ENCODE data around the gene NKD1. TPM values are rescaled to one million over a fixed set of nuclear protein-coding genes. Genes with fewer than 3 reads are reported as not detected.
"Not testable (repeated sequence)": the region's sequence is repeated elsewhere in the genome, so short reads cannot be mapped to it uniquely, and the experiment has no call there.

NKD1 gene
- total RNA-seq, 2 experiments from 2014 or later: 0.04 to 0.06 TPM

DNA sequence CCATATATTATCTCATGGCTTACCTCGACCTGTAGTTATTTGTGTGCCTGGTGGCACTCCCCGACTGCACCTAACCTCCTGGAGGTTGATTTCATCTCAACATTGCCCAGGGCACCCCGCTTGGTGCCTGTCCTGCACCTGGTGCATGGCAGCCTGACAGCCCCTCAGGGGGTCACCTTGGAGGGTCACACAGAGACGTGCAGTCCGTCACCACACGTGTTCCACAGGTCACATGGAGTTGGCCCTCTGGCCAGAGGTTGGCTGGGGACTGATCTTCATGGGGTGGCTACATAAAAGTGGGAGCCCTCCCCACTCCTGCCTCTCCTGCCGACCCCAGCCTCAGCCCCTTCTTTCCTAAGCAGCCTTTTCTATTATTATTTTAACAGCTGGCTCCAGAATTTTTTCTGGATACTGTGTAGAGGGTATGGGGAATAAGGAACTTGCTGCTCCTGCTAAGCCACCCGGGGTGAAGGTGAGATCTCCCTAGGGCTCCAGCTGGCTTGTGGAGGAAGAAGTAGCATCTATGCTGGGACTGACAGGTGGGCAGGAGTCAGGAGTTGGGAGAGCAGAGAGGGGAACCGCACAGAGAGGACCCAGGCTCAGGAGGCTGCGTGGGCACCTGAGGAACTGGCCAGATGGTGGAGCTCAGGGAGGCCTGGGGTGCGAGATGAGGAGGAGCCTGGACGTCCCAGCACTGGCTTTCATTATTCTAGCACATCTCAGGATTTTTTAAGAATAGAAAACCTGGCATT, 12.5 kb upstream of the NKD1 start:
- Histone ChIP-seq H3K4me2 (ENCODE audit: low read length) (no peak overlapping the region), H3K9me3 (ENCODE audit: low read length) (no peaks in the 10 kb centered on the region), H3K79me2 (ENCODE audit: insufficient read depth, low read depth, low read length) (no peaks in the 10 kb centered on the region), H3K4me3 (ENCODE audit: low read depth, low read length, poor library complexity, severe bottlenecking) (no peak overlapping the region), H3K9me2 (ENCODE audit: insufficient read depth, low read length) (no peaks in the 10 kb centered on the region), H4K20me1 (ENCODE audit: insufficient read depth, low read length) (no peaks in the 10 kb centered on the region), H3K36me3 (ENCODE audit: insufficient read depth, low read length) (no peaks in the 10 kb centered on the region), H3K4me1 (ENCODE audit: insufficient read depth, low read length, poor library complexity, severe bottlenecking) (no peaks in the 10 kb centered on the region), H3K27ac (ENCODE audit: low read depth, low read length, poor library complexity, severe bottlenecking) (no peak overlapping the region), H2AFZ (ENCODE audit: low read length) (no peak overlapping the region)
- POLR2A ChIA-PET: interaction anchor here (0.7 kb wide), 1 partner anchor 633 kb away, joined by 3 read pairs; no protein-coding TSS in a partner anchor
- no peak for DNase-seq (ENCODE audit: low spot score)
- no TSS peak for BruUV-seq (replicated peaks)
- TF ChIP-seq, protein P1, sequence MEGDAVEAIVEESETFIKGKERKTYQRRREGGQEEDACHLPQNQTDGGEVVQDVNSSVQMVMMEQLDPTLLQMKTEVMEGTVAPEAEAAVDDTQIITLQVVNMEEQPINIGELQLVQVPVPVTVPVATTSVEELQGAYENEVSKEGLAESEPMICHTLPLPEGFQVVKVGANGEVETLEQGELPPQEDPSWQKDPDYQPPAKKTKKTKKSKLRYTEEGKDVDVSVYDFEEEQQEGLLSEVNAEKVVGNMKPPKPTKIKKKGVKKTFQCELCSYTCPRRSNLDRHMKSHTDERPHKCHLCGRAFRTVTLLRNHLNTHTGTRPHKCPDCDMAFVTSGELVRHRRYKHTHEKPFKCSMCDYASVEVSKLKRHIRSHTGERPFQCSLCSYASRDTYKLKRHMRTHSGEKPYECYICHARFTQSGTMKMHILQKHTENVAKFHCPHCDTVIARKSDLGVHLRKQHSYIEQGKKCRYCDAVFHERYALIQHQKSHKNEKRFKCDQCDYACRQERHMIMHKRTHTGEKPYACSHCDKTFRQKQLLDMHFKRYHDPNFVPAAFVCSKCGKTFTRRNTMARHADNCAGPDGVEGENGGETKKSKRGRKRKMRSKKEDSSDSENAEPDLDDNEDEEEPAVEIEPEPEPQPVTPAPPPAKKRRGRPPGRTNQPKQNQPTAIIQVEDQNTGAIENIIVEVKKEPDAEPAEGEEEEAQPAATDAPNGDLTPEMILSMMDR (conservative IDR thresholded peaks at IDR 0.05; ENCODE audit: low read length): no peak
- TF ChIP-seq EZH2phosphoT487 (IDR thresholded peaks at IDR 0.05; ENCODE audit: borderline replicate concordance, low read depth, low read length): no peak
- CTCF ChIA-PET (ENCODE audit: unreplicated experiment): no interaction called here
- intact Hi-C loops (cut with micrococcal nuclease; ENCODE audit: unreplicated experiment): no loop called here

DNA sequence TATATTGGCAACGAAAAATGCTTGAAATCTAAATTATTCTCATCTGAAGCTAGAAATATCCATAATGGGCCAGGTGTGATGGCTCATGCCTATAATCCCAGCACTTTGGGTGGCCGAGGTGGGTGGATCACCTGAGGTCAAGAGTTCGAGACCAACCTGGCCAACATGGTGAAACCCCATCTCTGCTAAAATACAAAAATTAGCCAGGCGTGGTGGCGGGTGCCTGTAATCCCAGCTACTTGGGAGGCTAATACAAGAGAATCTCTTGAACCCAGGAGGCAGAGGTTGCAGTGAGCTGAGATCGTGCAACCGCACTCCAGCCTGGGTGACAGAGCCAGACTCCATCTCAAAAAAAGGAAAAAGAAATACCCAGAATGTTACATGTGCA, 11.9 kb upstream of the NKD1 start:
- H2AFZ ChIP-seq (ENCODE audit: low read length); H3K9me3 ChIP-seq (ENCODE audit: low read length); H4K20me1 ChIP-seq (ENCODE audit: insufficient read depth, low read length); DNase-seq (ENCODE audit: low spot score); H3K27ac ChIP-seq (ENCODE audit: low read depth, low read length, poor library complexity, severe bottlenecking); H3K36me3 ChIP-seq (ENCODE audit: insufficient read depth, low read length); H3K4me3 ChIP-seq (ENCODE audit: low read depth, low read length, poor library complexity, severe bottlenecking); H3K4me1 ChIP-seq (ENCODE audit: insufficient read depth, low read length, poor library complexity, severe bottlenecking); H3K9me2 ChIP-seq (ENCODE audit: insufficient read depth, low read length); H3K79me2 ChIP-seq (ENCODE audit: insufficient read depth, low read depth, low read length); intact Hi-C loops (cut with micrococcal nuclease; ENCODE audit: unreplicated experiment); H3K4me2 ChIP-seq (ENCODE audit: low read length); BruUV-seq (replicated peaks); CTCF ChIA-PET (ENCODE audit: unreplicated experiment): not testable (repeated sequence)
- POLR2A ChIA-PET: interaction anchor here (1.1 kb wide), 1 partner anchor 19 kb away, joined by 3 read pairs; no protein-coding TSS in a partner anchor

DNA sequence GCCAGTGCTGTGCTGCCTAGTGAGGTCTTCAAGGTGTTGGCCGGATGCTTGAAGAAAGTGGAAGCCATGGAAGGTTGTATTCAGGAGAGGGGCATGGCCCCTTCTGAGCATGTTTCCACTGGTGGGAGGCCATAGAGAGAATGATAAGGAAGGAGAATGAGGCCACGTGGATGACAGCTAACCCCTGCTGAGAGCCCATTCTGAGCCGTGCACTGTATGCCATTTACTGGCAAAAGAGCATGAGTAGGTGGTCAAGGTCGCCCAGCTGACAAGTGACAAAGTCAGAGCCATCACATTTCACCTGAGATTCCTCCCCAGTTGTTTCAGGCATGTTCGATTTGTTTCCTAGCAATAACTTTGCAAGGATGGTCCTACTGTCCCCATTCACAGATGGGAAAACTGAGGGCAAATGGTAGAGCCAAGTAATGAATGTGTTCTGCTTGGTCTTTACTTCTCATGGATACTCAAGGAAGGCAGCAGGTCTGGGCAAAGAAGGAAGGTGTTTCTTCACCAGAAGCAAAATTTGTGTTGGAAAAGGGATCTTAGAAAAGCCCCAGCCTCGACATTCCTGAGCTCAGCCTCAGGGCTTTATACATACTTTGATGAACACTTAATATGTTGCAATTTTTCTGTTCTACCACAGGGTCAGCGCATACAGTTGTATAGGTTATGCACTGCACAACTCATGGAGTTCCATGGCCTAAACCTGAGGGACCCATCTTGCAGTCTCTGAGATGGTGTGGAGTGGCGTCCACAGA, 10.5 kb upstream of the NKD1 start:
- Histone ChIP-seq H3K36me3 (ENCODE audit: insufficient read depth, low read length) (no peaks in the 10 kb centered on the region), H3K9me2 (ENCODE audit: insufficient read depth, low read length) (no peaks in the 10 kb centered on the region), H3K27ac (ENCODE audit: low read depth, low read length, poor library complexity, severe bottlenecking) (no peak overlapping the region), H3K9me3 (ENCODE audit: low read length) (no peaks in the 10 kb centered on the region), H3K4me1 (ENCODE audit: insufficient read depth, low read length, poor library complexity, severe bottlenecking) (no peaks in the 10 kb centered on the region), H3K79me2 (ENCODE audit: insufficient read depth, low read depth, low read length) (no peaks in the 10 kb centered on the region), H3K4me2 (ENCODE audit: low read length) (no peak overlapping the region), H2AFZ (ENCODE audit: low read length) (no peak overlapping the region), H4K20me1 (ENCODE audit: insufficient read depth, low read length) (no peaks in the 10 kb centered on the region), H3K4me3 (ENCODE audit: low read depth, low read length, poor library complexity, severe bottlenecking) (no peak overlapping the region)
- no TSS peak for BruUV-seq (replicated peaks)
- intact Hi-C loops (cut with micrococcal nuclease; ENCODE audit: unreplicated experiment): no loop called here
- ChIA-PET CTCF (ENCODE audit: unreplicated experiment) (no interaction called here), POLR2A (interaction anchor here (1.1 kb wide), 1 partner anchor 21 kb away, joined by 3 read pairs; no protein-coding TSS in a partner anchor)
- DNase-seq (ENCODE audit: low spot score): no peak
- TF ChIP-seq, protein P1 (conservative IDR thresholded peaks at IDR 0.05; ENCODE audit: low read length): no peak
- TF ChIP-seq EZH2phosphoT487 (IDR thresholded peaks at IDR 0.05; ENCODE audit: borderline replicate concordance, low read depth, low read length): no peak
